ENCODE data around the gene PKP1. TPM values are rescaled to one million over a fixed set of nuclear protein-coding genes. Genes with fewer than 3 reads are reported as not detected.

The PKP1 gene
- total RNA-seq, 1 donor from 2014 or later = not detected

GRCh38 chr1:201265756-201266155, 17.6 kb upstream of the PKP1 start:
- H3K36me3 Mint-ChIP-seq (ENCODE audit: low read depth) = no peaks in the 10 kb centered on the region
- H3K27ac Mint-ChIP-seq = no peak overlapping the region
- no peak overlapping the region for H3K4me3 Mint-ChIP-seq (ENCODE audit: low read depth)
- DNase-seq (ENCODE audit: low spot score) = no peak
- H3K9me3 Mint-ChIP-seq = no peaks in the 10 kb centered on the region
- intact Hi-C loops (cut with micrococcal nuclease) = no loop called here
- H3K27me3 Mint-ChIP-seq (ENCODE audit: low read depth) = peaks cover 20% of the 10 kb centered on the region
- H3K4me1 Mint-ChIP-seq (ENCODE audit: low read depth) = no peaks in the 10 kb centered on the region

- no peak for DNase-seq (ENCODE audit: low spot score)
- intact Hi-C loops (cut with micrococcal nuclease) = no loop called here
- H3K27ac Mint-ChIP-seq = no peak overlapping the region
- no peaks in the 10 kb centered on the region for H3K36me3 Mint-ChIP-seq (ENCODE audit: low read depth)
- no peaks in the 10 kb centered on the region for H3K4me1 Mint-ChIP-seq (ENCODE audit: low read depth)
- no peak overlapping the region for H3K4me3 Mint-ChIP-seq (ENCODE audit: low read depth)
- H3K9me3 Mint-ChIP-seq = no peaks in the 10 kb centered on the region
- H3K27me3 Mint-ChIP-seq (ENCODE audit: low read depth) = peaks cover 19% of the 10 kb centered on the region
These were observed 17.0 kb upstream of the PKP1 start for GRCh38 chr1:201266276-201266675.

- Mint-ChIP-seq H3K4me3 (ENCODE audit: low read depth) (no peak overlapping the region), H3K27ac (no peak overlapping the region), H3K9me3 (no peaks in the 10 kb centered on the region), H3K27me3 (ENCODE audit: low read depth) (peaks cover 19% of the 10 kb centered on the region), H3K4me1 (ENCODE audit: low read depth) (no peaks in the 10 kb centered on the region), H3K36me3 (ENCODE audit: low read depth) (no peaks in the 10 kb centered on the region)
- intact Hi-C loops (cut with micrococcal nuclease) = no loop called here
- DNase-seq (ENCODE audit: low spot score) = no peak
These were observed 16.5 kb upstream of the PKP1 start for GRCh38 chr1:201266774-201267173.

- Mint-ChIP-seq H3K4me1 (ENCODE audit: low read depth) (no peaks in the 10 kb centered on the region), H3K36me3 (ENCODE audit: low read depth) (no peaks in the 10 kb centered on the region), H3K27me3 (ENCODE audit: low read depth) (peaks cover 19% of the 10 kb centered on the region), H3K4me3 (ENCODE audit: low read depth) (no peak overlapping the region), H3K9me3 (no peaks in the 10 kb centered on the region), H3K27ac (no peak overlapping the region)
- intact Hi-C loops (cut with micrococcal nuclease) = no loop called here
- no peak for DNase-seq (ENCODE audit: low spot score)
These were observed 15.7 kb upstream of the PKP1 start for GRCh38 chr1:201267481-201268229.

- no peak for DNase-seq (ENCODE audit: low spot score)
- Mint-ChIP-seq H3K9me3 (no peaks in the 10 kb centered on the region), H3K27ac (no peak overlapping the region), H3K4me1 (ENCODE audit: low read depth) (no peaks in the 10 kb centered on the region), H3K27me3 (ENCODE audit: low read depth) (peaks cover 19% of the 10 kb centered on the region), H3K36me3 (ENCODE audit: low read depth) (no peaks in the 10 kb centered on the region), H3K4me3 (ENCODE audit: low read depth) (no peak overlapping the region)
- intact Hi-C loops (cut with micrococcal nuclease) = no loop called here
These were observed 14.6 kb upstream of the PKP1 start for GRCh38 chr1:201268604-201269151.

GRCh38 chr1:201269281-201269680, 14.0 kb upstream of the PKP1 start:
- no peaks in the 10 kb centered on the region for H3K9me3 Mint-ChIP-seq
- intact Hi-C loops (cut with micrococcal nuclease) = no loop called here
- no peaks in the 10 kb centered on the region for H3K36me3 Mint-ChIP-seq (ENCODE audit: low read depth)
- H3K27ac Mint-ChIP-seq = no peak overlapping the region
- no peaks in the 10 kb centered on the region for H3K4me1 Mint-ChIP-seq (ENCODE audit: low read depth)
- no peak overlapping the region for H3K4me3 Mint-ChIP-seq (ENCODE audit: low read depth)
- peaks cover 19% of the 10 kb centered on the region for H3K27me3 Mint-ChIP-seq (ENCODE audit: low read depth)
- no peak for DNase-seq (ENCODE audit: low spot score)

- intact Hi-C loops (cut with micrococcal nuclease) = no loop called here
These were observed 13.4 kb upstream of the PKP1 start for GRCh38 chr1:201269900-201270410.

GRCh38 chr1:201270616-201271390, 12.5 kb upstream of the PKP1 start:
- intact Hi-C loops (cut with micrococcal nuclease) = no loop called here
- Mint-ChIP-seq H3K36me3 (ENCODE audit: low read depth) (no peaks in the 10 kb centered on the region), H3K27me3 (ENCODE audit: low read depth) (peaks cover 19% of the 10 kb centered on the region), H3K9me3 (no peaks in the 10 kb centered on the region), H3K4me1 (ENCODE audit: low read depth) (no peaks in the 10 kb centered on the region), H3K27ac (no peak overlapping the region), H3K4me3 (ENCODE audit: low read depth) (no peak overlapping the region)
- no peak for DNase-seq (ENCODE audit: low spot score)

More at GRCh38 chr1:201269900-201270410, 13.4 kb upstream of the PKP1 start:
- no peaks in the 10 kb centered on the region for H3K4me1 Mint-ChIP-seq (ENCODE audit: low read depth)
- no peaks in the 10 kb centered on the region for H3K36me3 Mint-ChIP-seq (ENCODE audit: low read depth)
- H3K9me3 Mint-ChIP-seq = no peaks in the 10 kb centered on the region
- peaks cover 19% of the 10 kb centered on the region for H3K27me3 Mint-ChIP-seq (ENCODE audit: low read depth)
- no peak for DNase-seq (ENCODE audit: low spot score)
- no peak overlapping the region for H3K27ac Mint-ChIP-seq
- H3K4me3 Mint-ChIP-seq (ENCODE audit: low read depth) = no peak overlapping the region

- H3K27me3 Mint-ChIP-seq (ENCODE audit: low read depth) = peaks cover 9% of the 10 kb centered on the region
- no peak overlapping the region for H3K27ac Mint-ChIP-seq
- DNase-seq (ENCODE audit: low spot score) = no peak
- H3K36me3 Mint-ChIP-seq (ENCODE audit: low read depth) = no peaks in the 10 kb centered on the region
- intact Hi-C loops (cut with micrococcal nuclease) = no loop called here
- H3K4me3 Mint-ChIP-seq (ENCODE audit: low read depth) = no peak overlapping the region
- no peaks in the 10 kb centered on the region for H3K9me3 Mint-ChIP-seq
- no peaks in the 10 kb centered on the region for H3K4me1 Mint-ChIP-seq (ENCODE audit: low read depth)
These were observed 10.5 kb upstream of the PKP1 start for GRCh38 chr1:201272799-201273198.

- H3K4me3 Mint-ChIP-seq (ENCODE audit: low read depth) = no peak overlapping the region
- intact Hi-C loops (cut with micrococcal nuclease) = no loop called here
- H3K4me1 Mint-ChIP-seq (ENCODE audit: low read depth) = no peaks in the 10 kb centered on the region
- no peak for DNase-seq (ENCODE audit: low spot score)
- H3K27me3 Mint-ChIP-seq (ENCODE audit: low read depth) = peaks cover 9% of the 10 kb centered on the region
- H3K36me3 Mint-ChIP-seq (ENCODE audit: low read depth) = no peaks in the 10 kb centered on the region
- no peaks in the 10 kb centered on the region for H3K9me3 Mint-ChIP-seq
- no peak overlapping the region for H3K27ac Mint-ChIP-seq
These were observed 8.6 kb upstream of the PKP1 start for GRCh38 chr1:201274616-201275252.

GRCh38 chr1:201275253-201275666, 8.0 kb upstream of the PKP1 start:
- no peak for DNase-seq (ENCODE audit: low spot score)
- Mint-ChIP-seq H3K27ac (no peak overlapping the region), H3K27me3 (ENCODE audit: low read depth) (peaks cover 10% of the 10 kb centered on the region), H3K4me1 (ENCODE audit: low read depth) (no peaks in the 10 kb centered on the region), H3K36me3 (ENCODE audit: low read depth) (no peaks in the 10 kb centered on the region), H3K4me3 (ENCODE audit: low read depth) (no peak overlapping the region), H3K9me3 (no peaks in the 10 kb centered on the region)
- intact Hi-C loops (cut with micrococcal nuclease) = no loop called here

- no peaks in the 10 kb centered on the region for H3K9me3 Mint-ChIP-seq
- peaks cover 24% of the 10 kb centered on the region for H3K27me3 Mint-ChIP-seq (ENCODE audit: low read depth)
- H3K4me3 Mint-ChIP-seq (ENCODE audit: low read depth) = no peak overlapping the region
These were observed 6.4 kb upstream of the PKP1 start for GRCh38 chr1:201276891-201277290.

More at GRCh38 chr1:201276891-201277290, 6.4 kb upstream of the PKP1 start:
- no peak for DNase-seq (ENCODE audit: low spot score)
- no peak overlapping the region for H3K27ac Mint-ChIP-seq
- no peaks in the 10 kb centered on the region for H3K36me3 Mint-ChIP-seq (ENCODE audit: low read depth)
- intact Hi-C loops (cut with micrococcal nuclease) = no loop called here
- H3K4me1 Mint-ChIP-seq (ENCODE audit: low read depth) = no peaks in the 10 kb centered on the region

Measured in activated T-helper 2 cell treated with anti-CD3 and anti-CD28 coated beads, Interferon-gamma antibody, Interleukin-2, Interleukin-4, amounts not matched to agents 10 μg/mL and 5 μg/mL and 100 μg/mL, durations not matched to agents 14 hours and 24 hours and 36 hours (primary cell).